ENCODE measurements around the gene LSM11. TPM values are rescaled to one million over a fixed set of nuclear protein-coding genes. Genes with fewer than 3 reads are reported as not detected.
"Not testable (repeated sequence)": the region's sequence is repeated elsewhere in the genome, so short reads cannot be mapped to it uniquely, and the experiment has no call there.

LSM11 gene
- total RNA-seq, 1 donor from 2014 or later = 3.0 TPM

GRCh38 chr5:157721159-157721558 is 22.4 kb upstream of the LSM11 start:
- Histone ChIP-seq H3K27me3 (no peaks in the 10 kb centered on the region), H3K27ac (no peak overlapping the region), H3K4me3 (no peak overlapping the region), H3K36me3 (no peaks in the 10 kb centered on the region), H3K9me3 (no peaks in the 10 kb centered on the region), H3K4me1 (peaks cover 7% of the 10 kb centered on the region)
- TF ChIP-seq CTCF (IDR thresholded peaks at IDR 0.05) = no peak
- intact Hi-C loops (cut with DNase I) = no loop called here
- DNase-seq = no peak
- ATAC-seq = no peak

- H3K27me3 ChIP-seq; DNase-seq; H3K4me3 ChIP-seq; intact Hi-C loops (cut with DNase I); H3K27ac ChIP-seq; H3K36me3 ChIP-seq; H3K4me1 ChIP-seq; ATAC-seq; H3K9me3 ChIP-seq: not testable (repeated sequence)
Measured at GRCh38 chr5:157722895-157723294, 20.6 kb upstream of the LSM11 start.

- H3K4me3 ChIP-seq; H3K27me3 ChIP-seq; H3K4me1 ChIP-seq; DNase-seq; H3K27ac ChIP-seq; H3K9me3 ChIP-seq; H3K36me3 ChIP-seq; intact Hi-C loops (cut with DNase I); ATAC-seq: not testable (repeated sequence)
Measured at GRCh38 chr5:157726607-157727006, 16.9 kb upstream of the LSM11 start.

- H3K27ac ChIP-seq; ATAC-seq; H3K27me3 ChIP-seq; H3K9me3 ChIP-seq; DNase-seq; H3K4me1 ChIP-seq; H3K4me3 ChIP-seq; intact Hi-C loops (cut with DNase I); H3K36me3 ChIP-seq: not testable (repeated sequence)
Measured at GRCh38 chr5:157727858-157728257, 15.7 kb upstream of the LSM11 start.

- DNase-seq = no peak
- no peaks in the 10 kb centered on the region for H3K9me3 ChIP-seq
- no peak overlapping the region for H3K27ac ChIP-seq
- no peak for TF ChIP-seq CTCF (IDR thresholded peaks at IDR 0.05)
- ATAC-seq = no peak
- H3K4me1 ChIP-seq = peaks cover 7% of the 10 kb centered on the region
- no peak overlapping the region for H3K4me3 ChIP-seq
- peaks cover 23% of the 10 kb centered on the region for H3K36me3 ChIP-seq
- intact Hi-C loops (cut with DNase I) = no loop called here
- no peaks in the 10 kb centered on the region for H3K27me3 ChIP-seq
Measured at GRCh38 chr5:157729858-157730257, 13.7 kb upstream of the LSM11 start.

- ATAC-seq (no peak), DNase-seq (no peak)
- Histone ChIP-seq H3K36me3 (peaks cover 34% of the 10 kb centered on the region), H3K27me3 (no peaks in the 10 kb centered on the region), H3K4me3 (peak overlapping the region; percentile 76), H3K9me3 (no peaks in the 10 kb centered on the region), H3K27ac (peak overlapping the region; percentile 92), H3K4me1 (peaks cover 7% of the 10 kb centered on the region)
- intact Hi-C loops (cut with DNase I) = no loop called here
- TF ChIP-seq CTCF (IDR thresholded peaks at IDR 0.05) = no peak
Measured at GRCh38 chr5:157730900-157731271, 12.6 kb upstream of the LSM11 start.

- intact Hi-C loops (cut with DNase I) = no loop called here
Measured at GRCh38 chr5:157731272-157732129, 12.0 kb upstream of the LSM11 start, which contains the start of gene THG1L. THG1L (plus strand) TSS chr5:157731420; CDS start chr5:157731441, 21 bp downstream.

More at GRCh38 chr5:157731272-157732129, 12.0 kb upstream of the LSM11 start, which contains the start of gene THG1L:
- H3K36me3 ChIP-seq = peaks cover 36% of the 10 kb centered on the region
- H3K4me3 ChIP-seq = peak within 1 kb of the TSS; percentile 76
- H3K27ac ChIP-seq = peak within 1 kb of the TSS; percentile 92
- no peaks in the 10 kb centered on the region for H3K27me3 ChIP-seq
- peaks cover 7% of the 10 kb centered on the region for H3K4me1 ChIP-seq
- DNase-seq (peak; percentile 99), ATAC-seq (peak; percentile 100)
- TF ChIP-seq CTCF (IDR thresholded peaks at IDR 0.05) = no peak
- no peaks in the 10 kb centered on the region for H3K9me3 ChIP-seq
